Liver (tissue), 9 donors: ENCODE measurements around the gene PLEKHG4. TPM values are rescaled to one million over a fixed set of nuclear protein-coding genes. Genes with fewer than 3 reads are reported as not detected.

Source experiments
- DNase-seq: peaks from one replicate; pipeline ENCODE4 v3.0.0-alpha.2; 2017; ENCODE audit warnings: low spot score
- H3K27ac ChIP-seq, 2 donors: one replicate each; pipeline ENCODE4 v1.7.0; 2013; ENCODE audit warnings: inconsistent platforms in 2 of 2, low read length in 2 of 2, control low read depth in 1 of 2, low read depth in 1 of 2, mild to moderate bottlenecking in 1 of 2
- H3K27me3 ChIP-seq, 4 donors: one replicate each; pipeline versions ENCODE4 v1.6.1 to v1.7.0; 2013; ENCODE audit warnings: low read length in 3 of 4, inconsistent platforms in 1 of 4, mild to moderate bottlenecking in 1 of 4, moderate library complexity in 1 of 4; ENCODE audit not compliant: control insufficient read depth in 4 of 4, insufficient read depth in 4 of 4
- H3K36me3 ChIP-seq, 4 donors: one replicate each; pipeline versions ENCODE4 v1.6.1 to v1.7.0; 2013; ENCODE audit warnings: low read length in 3 of 4, mild to moderate bottlenecking in 3 of 4, low read depth in 1 of 4, moderate library complexity in 1 of 4; ENCODE audit not compliant: control insufficient read depth in 4 of 4, insufficient read depth in 3 of 4
- H3K4me1 ChIP-seq, 4 donors: one replicate each; pipeline versions ENCODE4 v1.6.1 to v1.7.0; 2013; ENCODE audit warnings: low read length in 3 of 4, mild to moderate bottlenecking in 3 of 4, moderate library complexity in 1 of 4; ENCODE audit not compliant: control insufficient read depth in 4 of 4, insufficient read depth in 4 of 4
- H3K4me3 ChIP-seq, 3 donors: one replicate each; pipeline versions ENCODE4 v1.6.1 to v1.7.0; 2013; ENCODE audit warnings: low read length in 3 of 3, control low read depth in 1 of 3, low read depth in 1 of 3, mild to moderate bottlenecking in 1 of 3
- H3K9ac ChIP-seq, 2 donors: one replicate each; pipeline ENCODE4 v1.7.0; 2013; ENCODE audit warnings: low read length in 2 of 2, mild to moderate bottlenecking in 2 of 2, moderate library complexity in 2 of 2, control low read depth in 1 of 2, low read depth in 1 of 2
- H3K9me3 ChIP-seq, 4 donors: one replicate each; pipeline versions ENCODE4 v1.6.1 to v1.7.0; 2013; ENCODE audit warnings: low read length in 3 of 4; ENCODE audit not compliant: control insufficient read depth in 4 of 4
- EGR1 ChIP-seq, 2 donors: IDR thresholded peaks; 2 replicates each; pipeline ENCODE4 v1.6.1; 2016 to 2018; ENCODE audit warnings: antibody characterized with exemption in 2 of 2, low read depth in 2 of 2
- FOXA1 ChIP-seq: IDR thresholded peaks from 2 replicates; pipeline ENCODE4 v1.6.1; 2016; ENCODE audit warnings: antibody characterized with exemption
- FOXA2 ChIP-seq: IDR thresholded peaks from 2 replicates; pipeline ENCODE4 v1.6.1; 2016; ENCODE audit warnings: antibody characterized with exemption
- GABPA ChIP-seq, 2 donors: IDR thresholded peaks in 1 of 2; conservative IDR thresholded peaks in 1 of 2; 2 replicates each; pipeline ENCODE4 v1.6.1; 2016; ENCODE audit warnings: antibody characterized with exemption in 2 of 2, mild to moderate bottlenecking in 1 of 2, moderate library complexity in 1 of 2
- HNF4A ChIP-seq, 2 donors: conservative IDR thresholded peaks; 2 replicates each; pipeline ENCODE4 v1.6.1; 2016; ENCODE audit warnings: antibody characterized with exemption in 2 of 2, mild to moderate bottlenecking in 2 of 2
- HNF4G ChIP-seq: IDR thresholded peaks from 2 replicates; pipeline ENCODE4 v1.6.1; 2016; ENCODE audit warnings: antibody characterized with exemption
- JUND ChIP-seq, 2 donors: IDR thresholded peaks; 2 replicates each; pipeline ENCODE4 v1.6.1; 2016; ENCODE audit warnings: antibody characterized with exemption in 2 of 2
- NR2F2 ChIP-seq: IDR thresholded peaks from 2 replicates; pipeline ENCODE4 v1.6.1; 2016; ENCODE audit warnings: antibody characterized with exemption
- RXRA ChIP-seq, 2 donors: IDR thresholded peaks; 2 replicates each; pipeline ENCODE4 v1.6.1; 2017 to 2018; ENCODE audit warnings: antibody characterized with exemption in 2 of 2, mild to moderate bottlenecking in 1 of 2
- SP1 ChIP-seq: IDR thresholded peaks from 2 replicates; pipeline ENCODE4 v1.6.1; 2018; ENCODE audit warnings: antibody characterized with exemption, mild to moderate bottlenecking
- TAF1 ChIP-seq: conservative IDR thresholded peaks from 2 replicates; pipeline ENCODE4 v1.6.1; 2016; ENCODE audit warnings: antibody characterized with exemption, mild to moderate bottlenecking
- YY1 ChIP-seq: IDR thresholded peaks from 2 replicates; pipeline ENCODE4 v1.6.1; 2016; ENCODE audit warnings: antibody characterized with exemption, mild to moderate bottlenecking
- WGBS: extraction: QIAGEN DNeasy Blood & Tissue Kit; methylation state at CpG from one replicate; pipeline ENCODE4 v1.1.7; 2013; 5-methylcytosine and 5-hydroxymethylcytosine counted together
- polyA plus RNA-seq, 2 donors: library from polyadenylated mRNA; stranded (reverse) in 1 of 2; unstranded in 1 of 2; fragments of 200-250 nt in 1 of 2; fragments of >200 nt in 1 of 2; fragmentation: Nextera tagmentation in 1 of 2; extraction: Ambion mirVana in 1 of 2; gene quantifications; one replicate each; pipeline versions ENCODE4 v1.2.1 to v1.2.3, GENCODE V29; 2013 to 2015
- total RNA-seq, 2 donors: library from RNA; depleted of rRNA; stranded (reverse); fragments of >200 nt; gene quantifications; one replicate each; pipeline ENCODE4 v1.2.3, GENCODE V29; 2014
- TF ChIP-seq, protein P1 (sequence below): IDR thresholded peaks from 2 replicates; pipeline ENCODE4 v1.6.1; 2016; ENCODE audit warnings: antibody characterized with exemption, mild to moderate bottlenecking
- TF ChIP-seq, protein P2 (sequence below): fragments of 150-350 bp; IDR thresholded peaks from 2 replicates; pipeline ENCODE4 v1.5.1; 2017; ENCODE audit warnings: improper control_type of control experiment, low read depth, low read length; ENCODE audit not compliant: missing input control
- TF ChIP-seq, protein P3 (sequence below): IDR thresholded peaks from 2 replicates; pipeline ENCODE4 v1.6.1; 2016; ENCODE audit warnings: antibody characterized with exemption
- TF ChIP-seq, protein P4 (sequence below): IDR thresholded peaks from 2 replicates; pipeline ENCODE4 v1.6.1; 2016; ENCODE audit warnings: antibody characterized with exemption
- TF ChIP-seq, protein P5 (sequence below): IDR thresholded peaks from 2 replicates; pipeline ENCODE4 v1.6.1; 2016; ENCODE audit warnings: antibody characterized with exemption
- donor health status: healthy.
- donor health status: healthy.
- donor health status: healthy.
- donor health status: healthy.
- donor health status: healthy.

The PLEKHG4 gene
- total and polyA plus RNA-seq, 4 donors, result 0.21 to 2.6 (median 0.68) TPM

DNA sequence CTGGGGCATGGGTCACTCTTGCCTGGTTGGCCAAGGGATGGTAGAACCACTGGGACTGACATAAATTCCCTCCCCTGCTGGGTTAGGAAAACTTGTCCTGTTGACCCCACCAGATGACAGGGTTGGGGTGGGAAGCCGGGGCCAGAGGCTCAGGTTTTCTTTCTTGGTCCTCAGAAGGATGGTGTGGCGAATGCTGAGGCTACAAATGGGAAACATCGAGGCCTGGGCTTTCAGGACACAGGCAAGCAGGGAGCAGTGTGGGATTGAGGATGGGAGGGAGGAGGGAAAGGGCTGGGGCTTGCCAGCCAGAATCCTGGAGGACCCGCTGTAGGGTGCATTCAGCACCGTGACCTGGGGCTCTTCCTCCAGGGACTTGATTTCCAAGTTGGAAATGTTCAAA is 14.5 kb upstream of the PLEKHG4 start:
- 88% methylated on average over 5 of the region's 5 CpGs for WGBS
- no peaks in the 10 kb centered on the region for H3K36me3 ChIP-seq
- no peaks in the 10 kb centered on the region for H3K27me3 ChIP-seq
- no peak overlapping the region for H3K9ac ChIP-seq
- DNase-seq, result no peak
- H3K4me3 ChIP-seq, result no peak overlapping the region
- no peak overlapping the region for H3K27ac ChIP-seq
- TF ChIP-seq YY1 (no peak), TAF1 (no peak), HNF4A (conservative IDR thresholded peaks at IDR 0.05) (no peak), RXRA (IDR thresholded peaks at IDR 0.05) (no peak), HNF4G (no peak), FOXA2 (no peak), SP1 (no peak), FOXA1 (no peak), NR2F2 (no peak)
- TF ChIP-seq, protein P1, sequence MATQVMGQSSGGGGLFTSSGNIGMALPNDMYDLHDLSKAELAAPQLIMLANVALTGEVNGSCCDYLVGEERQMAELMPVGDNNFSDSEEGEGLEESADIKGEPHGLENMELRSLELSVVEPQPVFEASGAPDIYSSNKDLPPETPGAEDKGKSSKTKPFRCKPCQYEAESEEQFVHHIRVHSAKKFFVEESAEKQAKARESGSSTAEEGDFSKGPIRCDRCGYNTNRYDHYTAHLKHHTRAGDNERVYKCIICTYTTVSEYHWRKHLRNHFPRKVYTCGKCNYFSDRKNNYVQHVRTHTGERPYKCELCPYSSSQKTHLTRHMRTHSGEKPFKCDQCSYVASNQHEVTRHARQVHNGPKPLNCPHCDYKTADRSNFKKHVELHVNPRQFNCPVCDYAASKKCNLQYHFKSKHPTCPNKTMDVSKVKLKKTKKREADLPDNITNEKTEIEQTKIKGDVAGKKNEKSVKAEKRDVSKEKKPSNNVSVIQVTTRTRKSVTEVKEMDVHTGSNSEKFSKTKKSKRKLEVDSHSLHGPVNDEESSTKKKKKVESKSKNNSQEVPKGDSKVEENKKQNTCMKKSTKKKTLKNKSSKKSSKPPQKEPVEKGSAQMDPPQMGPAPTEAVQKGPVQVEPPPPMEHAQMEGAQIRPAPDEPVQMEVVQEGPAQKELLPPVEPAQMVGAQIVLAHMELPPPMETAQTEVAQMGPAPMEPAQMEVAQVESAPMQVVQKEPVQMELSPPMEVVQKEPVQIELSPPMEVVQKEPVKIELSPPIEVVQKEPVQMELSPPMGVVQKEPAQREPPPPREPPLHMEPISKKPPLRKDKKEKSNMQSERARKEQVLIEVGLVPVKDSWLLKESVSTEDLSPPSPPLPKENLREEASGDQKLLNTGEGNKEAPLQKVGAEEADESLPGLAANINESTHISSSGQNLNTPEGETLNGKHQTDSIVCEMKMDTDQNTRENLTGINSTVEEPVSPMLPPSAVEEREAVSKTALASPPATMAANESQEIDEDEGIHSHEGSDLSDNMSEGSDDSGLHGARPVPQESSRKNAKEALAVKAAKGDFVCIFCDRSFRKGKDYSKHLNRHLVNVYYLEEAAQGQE, result no peak
- TF ChIP-seq, protein P2, sequence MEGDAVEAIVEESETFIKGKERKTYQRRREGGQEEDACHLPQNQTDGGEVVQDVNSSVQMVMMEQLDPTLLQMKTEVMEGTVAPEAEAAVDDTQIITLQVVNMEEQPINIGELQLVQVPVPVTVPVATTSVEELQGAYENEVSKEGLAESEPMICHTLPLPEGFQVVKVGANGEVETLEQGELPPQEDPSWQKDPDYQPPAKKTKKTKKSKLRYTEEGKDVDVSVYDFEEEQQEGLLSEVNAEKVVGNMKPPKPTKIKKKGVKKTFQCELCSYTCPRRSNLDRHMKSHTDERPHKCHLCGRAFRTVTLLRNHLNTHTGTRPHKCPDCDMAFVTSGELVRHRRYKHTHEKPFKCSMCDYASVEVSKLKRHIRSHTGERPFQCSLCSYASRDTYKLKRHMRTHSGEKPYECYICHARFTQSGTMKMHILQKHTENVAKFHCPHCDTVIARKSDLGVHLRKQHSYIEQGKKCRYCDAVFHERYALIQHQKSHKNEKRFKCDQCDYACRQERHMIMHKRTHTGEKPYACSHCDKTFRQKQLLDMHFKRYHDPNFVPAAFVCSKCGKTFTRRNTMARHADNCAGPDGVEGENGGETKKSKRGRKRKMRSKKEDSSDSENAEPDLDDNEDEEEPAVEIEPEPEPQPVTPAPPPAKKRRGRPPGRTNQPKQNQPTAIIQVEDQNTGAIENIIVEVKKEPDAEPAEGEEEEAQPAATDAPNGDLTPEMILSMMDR, result no peak
- TF ChIP-seq, protein P3, sequence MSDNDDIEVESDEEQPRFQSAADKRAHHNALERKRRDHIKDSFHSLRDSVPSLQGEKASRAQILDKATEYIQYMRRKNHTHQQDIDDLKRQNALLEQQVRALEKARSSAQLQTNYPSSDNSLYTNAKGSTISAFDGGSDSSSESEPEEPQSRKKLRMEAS, result no peak
- no peaks in the 10 kb centered on the region for H3K9me3 ChIP-seq
- no peaks in the 10 kb centered on the region for H3K4me1 ChIP-seq

DNA sequence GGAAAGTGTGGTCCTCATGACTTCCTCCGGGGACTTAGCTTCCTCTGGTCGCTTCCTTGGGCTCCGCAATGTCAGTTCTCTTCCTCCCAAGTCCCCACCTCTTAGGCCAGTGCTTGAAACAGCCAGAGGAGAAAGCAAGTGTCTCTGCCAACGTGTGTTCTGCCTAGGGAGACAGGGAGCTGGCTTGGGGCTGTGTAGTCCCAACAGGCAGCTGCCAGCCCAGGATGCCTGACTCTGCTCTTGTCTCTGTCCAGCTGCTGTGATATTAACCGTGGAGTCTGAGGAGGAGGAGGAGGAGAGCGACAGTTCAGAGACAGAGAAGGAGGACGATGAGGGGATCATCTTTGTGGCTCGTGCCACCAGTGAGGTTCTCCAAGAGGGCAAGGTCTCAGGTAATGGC is 13.5 kb upstream of the PLEKHG4 start:
- DNase-seq, result no peak
- WGBS, result 67% methylated on average over 8 of the region's 8 CpGs
- no peak overlapping the region for H3K9ac ChIP-seq

DNA sequence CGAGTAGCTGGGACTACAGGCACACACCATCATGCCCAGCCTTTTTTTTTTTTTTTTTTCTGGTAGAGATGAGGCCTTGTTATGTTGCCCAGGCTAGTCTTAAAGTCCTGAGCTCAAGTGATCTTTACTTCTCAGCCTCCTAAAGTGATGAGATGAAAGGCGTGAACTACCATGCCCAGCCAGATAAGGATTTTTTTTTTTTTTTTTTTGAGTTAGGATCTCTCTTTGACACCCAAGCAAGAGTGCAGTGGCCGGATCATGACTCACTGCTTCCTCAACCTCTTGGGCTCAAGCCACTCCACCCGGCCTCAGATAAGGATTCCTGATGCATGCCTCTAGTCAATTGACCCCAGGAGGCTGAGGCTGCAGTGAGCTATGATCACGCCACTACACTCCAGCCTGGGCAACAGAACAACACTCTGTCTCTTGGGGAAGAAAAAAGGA is 11.2 kb upstream of the PLEKHG4 start:
- no peak overlapping the region for H3K9ac ChIP-seq
- H3K36me3 ChIP-seq, result no peaks in the 10 kb centered on the region
- TF ChIP-seq TAF1 (no peak), JUND (IDR thresholded peaks at IDR 0.05) (peak in 1 of 2 donors; percentile 19), YY1 (no peak), GABPA (IDR thresholded peaks at IDR 0.05 in 1 of 2, conservative IDR thresholded peaks at IDR 0.05 in 1 of 2) (no peak), HNF4A (conservative IDR thresholded peaks at IDR 0.05) (no peak)
- TF ChIP-seq, protein P4, sequence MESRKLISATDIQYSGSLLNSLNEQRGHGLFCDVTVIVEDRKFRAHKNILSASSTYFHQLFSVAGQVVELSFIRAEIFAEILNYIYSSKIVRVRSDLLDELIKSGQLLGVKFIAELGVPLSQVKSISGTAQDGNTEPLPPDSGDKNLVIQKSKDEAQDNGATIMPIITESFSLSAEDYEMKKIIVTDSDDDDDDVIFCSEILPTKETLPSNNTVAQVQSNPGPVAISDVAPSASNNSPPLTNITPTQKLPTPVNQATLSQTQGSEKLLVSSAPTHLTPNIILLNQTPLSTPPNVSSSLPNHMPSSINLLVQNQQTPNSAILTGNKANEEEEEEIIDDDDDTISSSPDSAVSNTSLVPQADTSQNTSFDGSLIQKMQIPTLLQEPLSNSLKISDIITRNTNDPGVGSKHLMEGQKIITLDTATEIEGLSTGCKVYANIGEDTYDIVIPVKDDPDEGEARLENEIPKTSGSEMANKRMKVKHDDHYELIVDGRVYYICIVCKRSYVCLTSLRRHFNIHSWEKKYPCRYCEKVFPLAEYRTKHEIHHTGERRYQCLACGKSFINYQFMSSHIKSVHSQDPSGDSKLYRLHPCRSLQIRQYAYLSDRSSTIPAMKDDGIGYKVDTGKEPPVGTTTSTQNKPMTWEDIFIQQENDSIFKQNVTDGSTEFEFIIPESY, result no peak
- TF ChIP-seq, protein P5, sequence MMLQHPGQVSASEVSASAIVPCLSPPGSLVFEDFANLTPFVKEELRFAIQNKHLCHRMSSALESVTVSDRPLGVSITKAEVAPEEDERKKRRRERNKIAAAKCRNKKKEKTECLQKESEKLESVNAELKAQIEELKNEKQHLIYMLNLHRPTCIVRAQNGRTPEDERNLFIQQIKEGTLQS, result no peak
- H3K4me3 ChIP-seq, result no peak overlapping the region
- H3K27me3 ChIP-seq, result no peaks in the 10 kb centered on the region
- H3K27ac ChIP-seq, result no peak overlapping the region
- H3K9me3 ChIP-seq, result no peaks in the 10 kb centered on the region
- no peaks in the 10 kb centered on the region for H3K4me1 ChIP-seq
- DNase-seq, result peak; percentile 73
- 68% methylated on average over 5 of the region's 5 CpGs for WGBS

More for the DNA sequence above, 13.5 kb upstream of the PLEKHG4 start:
- Histone ChIP-seq H3K9me3 (no peaks in the 10 kb centered on the region), H3K27ac (no peak overlapping the region), H3K4me3 (no peak overlapping the region), H3K4me1 (no peaks in the 10 kb centered on the region), H3K27me3 (no peaks in the 10 kb centered on the region), H3K36me3 (no peaks in the 10 kb centered on the region)
- TF ChIP-seq EGR1 (IDR thresholded peaks at IDR 0.05; ENCODE audit: low read depth in 2 of 2) (no peak), FOXA1 (no peak)
